HepG2 (cell line): ENCODE measurements around the gene ANKLE1. TPM values are rescaled to one million over a fixed set of nuclear protein-coding genes. Genes with fewer than 3 reads are reported as not detected.
A peak's percentile ranks its signal among the peaks of the same experiment; 100 is the strongest.

Experiments
- CCAR2 ChIP-seq: fragments of 200-400 bp; formaldehyde crosslinking; optimal IDR thresholded peaks from 2 replicates; pipeline ENCODE3; 2018; ENCODE audit warnings: low read depth, mild to moderate bottlenecking, low read length, moderate library complexity
- CHCHD3 ChIP-seq: sonication (generic); formaldehyde crosslinking; IDR thresholded peaks from 2 replicates; pipeline ENCODE4 v1.8.0; 2022; ENCODE audit warnings: mild to moderate bottlenecking, missing genetic modification reagents, moderate library complexity
- FOXP1 ChIP-seq, 2 experiments: fragments of 450-650 bp in 1 of 2; IDR thresholded peaks; 2 replicates each; pipeline ENCODE4 v1.6.1; 2017 to 2018; ENCODE audit warnings: antibody characterized with exemption in 1 of 2
- HDAC6 ChIP-seq: fragments of 200-600 bp; sonication (generic); IDR thresholded peaks from 2 replicates; pipeline ENCODE4 v1.7.0; 2017; ENCODE audit warnings: mild to moderate bottlenecking, antibody characterized with exemption, low read length, low read depth
- NFE2L2 ChIP-seq: fragments of 150-350 bp; IDR thresholded peaks from 2 replicates; pipeline ENCODE4 v1.6.1; 2014; ENCODE audit warnings: low read length
- NONO ChIP-seq, 2 experiments: fragments of 450-650 bp in 1 of 2; sonication (generic) in 1 of 2; formaldehyde crosslinking in 1 of 2; IDR thresholded peaks in 1 of 2; conservative IDR thresholded peaks in 1 of 2; 2 replicates each; pipeline versions ENCODE4 v1.6.1 to v1.8.0; 2017 to 2022; ENCODE audit warnings: mild to moderate bottlenecking in 1 of 2, missing genetic modification reagents in 1 of 2, moderate library complexity in 1 of 2
- PRMT3 ChIP-seq: sonication (generic); formaldehyde crosslinking; IDR thresholded peaks from 2 replicates; pipeline ENCODE4 v1.8.1; 2022; ENCODE audit warnings: low read depth, mild to moderate bottlenecking, moderate library complexity, missing genetic modification reagents, borderline replicate concordance
- SOX6 ChIP-seq, 2 experiments: fragments of 450-650 bp in 1 of 2; sonication (generic) in 1 of 2; formaldehyde crosslinking in 1 of 2; IDR thresholded peaks; 2 replicates each; pipeline versions ENCODE4 v1.4.0 to v1.6.1; 2017 to 2020; ENCODE audit warnings: antibody characterized with exemption in 1 of 2, mild to moderate bottlenecking in 1 of 2, missing genetic modification reagents in 1 of 2
- ZFYVE20 ChIP-seq: sonication (generic); formaldehyde crosslinking; IDR thresholded peaks from 2 replicates; pipeline ENCODE4 v1.8.0; 2023; ENCODE audit warnings: low read depth, mild to moderate bottlenecking, moderate library complexity, missing genetic modification reagents, borderline replicate concordance
- ZNF12 ChIP-seq: sonication (generic); formaldehyde crosslinking; IDR thresholded peaks from 2 replicates; pipeline ENCODE4 v1.5.0; 2020; ENCODE audit warnings: missing genetic modification reagents
- ZNF3 ChIP-seq: IDR thresholded peaks from 2 replicates; pipeline ENCODE4 v1.7.0; 2017; ENCODE audit warnings: inconsistent platforms
- ZNF317 ChIP-seq: sonication (generic); formaldehyde crosslinking; IDR thresholded peaks from 2 replicates; pipeline ENCODE4 v1.5.0; 2020; ENCODE audit warnings: mild to moderate bottlenecking, missing genetic modification reagents
- ZNF343 ChIP-seq: sonication (generic); formaldehyde crosslinking; IDR thresholded peaks from 2 replicates; pipeline ENCODE4 v1.4.0; 2020; ENCODE audit warnings: mild to moderate bottlenecking, missing genetic modification reagents
- ZNF547 ChIP-seq: sonication (generic); formaldehyde crosslinking; IDR thresholded peaks from 2 replicates; pipeline ENCODE4 v1.5.1; 2020; ENCODE audit warnings: mild to moderate bottlenecking, missing genetic modification reagents
- ZNF549 ChIP-seq: sonication (generic); formaldehyde crosslinking; IDR thresholded peaks from 2 replicates; pipeline ENCODE4 v1.5.0; 2020; ENCODE audit warnings: missing genetic modification reagents
- ZNF883 ChIP-seq: sonication (generic); formaldehyde crosslinking; IDR thresholded peaks from 2 replicates; pipeline ENCODE4 v1.5.1; 2020; ENCODE audit warnings: mild to moderate bottlenecking, missing genetic modification reagents; ENCODE audit errors: not compliant biosample characterization
- ZSCAN25 ChIP-seq: sonication (generic); formaldehyde crosslinking; IDR thresholded peaks from 2 replicates; pipeline ENCODE4 v1.8.0; 2022; ENCODE audit warnings: mild to moderate bottlenecking, missing genetic modification reagents
- polyA plus RNA-seq, 8 experiments: library from polyadenylated mRNA; depleted of rRNA in 3 of 8; stranded (reverse) in 7 of 8; unstranded in 1 of 8; fragments of >200 nt; fragmentation: Illumina TruSeq in 4 of 8; extraction: Trizol in 4 of 8; gene quantifications; 2 replicates each; pipeline versions ENCODE4 v1.2.1 to v1.2.3, GENCODE V29; 2011 to 2016; ENCODE audit warnings: low read depth in 4 of 8, missing spikeins in 1 of 8, mixed read lengths in 1 of 8; ENCODE audit not compliant: insufficient read depth in 1 of 8
- total RNA-seq, 5 experiments: library from RNA; depleted of rRNA; stranded (reverse); fragments of >200 nt; fragmentation: Illumina TruSeq; extraction: Trizol; gene quantifications; 2 replicates each; pipeline ENCODE4 v1.2.3, GENCODE V29; 2016; ENCODE audit warnings: low read depth in 1 of 5
- TF ChIP-seq, protein P1 (sequence below): sonication (generic); formaldehyde crosslinking; IDR thresholded peaks from 2 replicates; pipeline ENCODE4 v1.4.0; 2020; ENCODE audit warnings: mild to moderate bottlenecking, missing genetic modification reagents
- TF ChIP-seq, protein P2 (sequence below): sonication (generic); formaldehyde crosslinking; IDR thresholded peaks from 2 replicates; pipeline ENCODE4 v1.9.0; 2021; ENCODE audit warnings: missing genetic modification reagents, borderline replicate concordance
- TF ChIP-seq, protein P3 (sequence below): sonication (generic); formaldehyde crosslinking; IDR thresholded peaks from 2 replicates; pipeline ENCODE4 v1.9.0; 2021; ENCODE audit warnings: missing genetic modification reagents, borderline replicate concordance
- TF ChIP-seq, protein P4 (sequence below): sonication (generic); formaldehyde crosslinking; IDR thresholded peaks from 2 replicates; pipeline ENCODE4 v1.5.0; 2020; ENCODE audit warnings: missing genetic modification reagents

Gene ANKLE1
- total and polyA plus RNA-seq, 2 of the 13 experiments (the other 11 are each of a cell fraction or from before 2014, with no cell fraction given), result 0.69 to 1.5 TPM

DNA sequence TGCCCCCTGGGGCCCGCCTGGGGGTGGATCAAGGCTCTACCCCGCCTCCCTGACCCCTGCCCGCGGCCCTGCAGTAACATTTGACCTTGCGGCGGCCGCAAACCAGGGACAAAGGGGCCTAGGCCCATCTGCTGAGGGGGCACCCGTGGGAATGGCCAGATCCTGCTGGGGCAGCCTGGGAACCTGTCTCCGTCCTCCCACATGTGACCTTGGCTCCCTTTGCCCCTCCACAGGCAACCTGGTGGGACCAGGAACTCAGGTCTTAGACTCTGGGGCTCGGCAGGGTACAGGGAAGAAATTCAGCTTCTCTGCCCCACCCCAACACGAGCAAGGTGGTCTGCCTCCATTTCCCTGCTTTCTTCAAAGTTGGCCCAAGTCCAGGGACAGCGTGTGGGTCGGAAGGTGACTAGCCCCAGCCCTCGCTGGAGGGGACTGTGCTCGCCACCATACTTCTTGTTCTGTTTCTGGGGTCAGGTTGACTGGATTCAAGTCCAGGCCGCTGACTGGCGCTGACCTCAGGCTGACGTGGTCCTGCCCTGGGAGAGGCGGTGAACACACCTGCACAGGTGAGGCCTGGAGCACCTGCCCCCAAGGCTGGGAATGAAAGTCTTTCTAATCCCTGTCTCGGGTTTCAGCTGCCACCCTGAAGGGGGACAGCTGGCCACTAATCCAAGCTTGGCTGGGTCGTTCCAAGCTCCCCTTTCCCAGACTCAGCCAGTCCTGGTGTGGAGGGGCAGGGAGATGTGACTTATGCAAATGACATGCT is 33.5 kb upstream of the ANKLE1 start (continued):
- TF ChIP-seq FOXP1 (IDR thresholded peaks at IDR 0.05) (no peak), FOXP1 (CRISPR knock-in tag; IDR thresholded peaks at IDR 0.05) (peak; percentile 72), CHCHD3 (no peak), ZNF343 (CRISPR knock-in tag) (peak; percentile 84; the same call in 1 of the 2 replicates), ZNF883 (CRISPR knock-in tag) (no peak), ZNF547 (no peak; the same call in 1 of the 2 replicates), NFE2L2 (no peak), ZNF3 (CRISPR knock-in tag) (no peak), ZNF317 (CRISPR knock-in tag) (peak; percentile 75; the same call in 1 of the 2 replicates), CCAR2 (peak; percentile 30), ZFYVE20 (CRISPR knock-in tag) (no peak), PRMT3 (CRISPR knock-in tag) (no peak), ZNF549 (CRISPR knock-in tag) (no peak), HDAC6 (no peak), SOX6 (IDR thresholded peaks at IDR 0.05) (no peak), SOX6 (CRISPR knock-in tag; IDR thresholded peaks at IDR 0.05) (peak; percentile 96), ZNF12 (CRISPR knock-in tag) (no peak), NONO (IDR thresholded peaks at IDR 0.05) (no peak), NONO (CRISPR knock-in tag; conservative IDR thresholded peaks at IDR 0.05) (peak; percentile 86), ZSCAN25 (CRISPR knock-in tag) (peak; percentile 89)
- TF ChIP-seq, protein P1, sequence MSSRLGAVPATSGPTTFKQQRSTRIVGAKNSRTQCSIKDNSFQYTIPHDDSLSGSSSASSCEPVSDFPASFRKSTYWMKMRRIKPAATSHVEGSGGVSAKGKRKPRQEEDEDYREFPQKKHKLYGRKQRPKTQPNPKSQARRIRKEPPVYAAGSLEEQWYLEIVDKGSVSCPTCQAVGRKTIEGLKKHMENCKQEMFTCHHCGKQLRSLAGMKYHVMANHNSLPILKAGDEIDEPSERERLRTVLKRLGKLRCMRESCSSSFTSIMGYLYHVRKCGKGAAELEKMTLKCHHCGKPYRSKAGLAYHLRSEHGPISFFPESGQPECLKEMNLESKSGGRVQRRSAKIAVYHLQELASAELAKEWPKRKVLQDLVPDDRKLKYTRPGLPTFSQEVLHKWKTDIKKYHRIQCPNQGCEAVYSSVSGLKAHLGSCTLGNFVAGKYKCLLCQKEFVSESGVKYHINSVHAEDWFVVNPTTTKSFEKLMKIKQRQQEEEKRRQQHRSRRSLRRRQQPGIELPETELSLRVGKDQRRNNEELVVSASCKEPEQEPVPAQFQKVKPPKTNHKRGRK (CRISPR knock-in tag), result 0 out of 2 replicates have a peak, but pooled peaks have one; percentile 34
- TF ChIP-seq, protein P2, sequence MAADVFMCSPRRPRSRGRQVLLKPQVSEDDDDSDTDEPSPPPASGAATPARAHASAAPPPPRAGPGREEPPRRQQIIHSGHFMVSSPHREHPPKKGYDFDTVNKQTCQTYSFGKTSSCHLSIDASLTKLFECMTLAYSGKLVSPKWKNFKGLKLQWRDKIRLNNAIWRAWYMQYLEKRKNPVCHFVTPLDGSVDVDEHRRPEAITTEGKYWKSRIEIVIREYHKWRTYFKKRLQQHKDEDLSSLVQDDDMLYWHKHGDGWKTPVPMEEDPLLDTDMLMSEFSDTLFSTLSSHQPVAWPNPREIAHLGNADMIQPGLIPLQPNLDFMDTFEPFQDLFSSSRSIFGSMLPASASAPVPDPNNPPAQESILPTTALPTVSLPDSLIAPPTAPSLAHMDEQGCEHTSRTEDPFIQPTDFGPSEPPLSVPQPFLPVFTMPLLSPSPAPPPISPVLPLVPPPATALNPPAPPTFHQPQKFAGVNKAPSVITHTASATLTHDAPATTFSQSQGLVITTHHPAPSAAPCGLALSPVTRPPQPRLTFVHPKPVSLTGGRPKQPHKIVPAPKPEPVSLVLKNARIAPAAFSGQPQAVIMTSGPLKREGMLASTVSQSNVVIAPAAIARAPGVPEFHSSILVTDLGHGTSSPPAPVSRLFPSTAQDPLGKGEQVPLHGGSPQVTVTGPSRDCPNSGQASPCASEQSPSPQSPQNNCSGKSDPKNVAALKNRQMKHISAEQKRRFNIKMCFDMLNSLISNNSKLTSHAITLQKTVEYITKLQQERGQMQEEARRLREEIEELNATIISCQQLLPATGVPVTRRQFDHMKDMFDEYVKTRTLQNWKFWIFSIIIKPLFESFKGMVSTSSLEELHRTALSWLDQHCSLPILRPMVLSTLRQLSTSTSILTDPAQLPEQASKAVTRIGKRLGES (CRISPR knock-in tag), result no peak
- TF ChIP-seq, protein P3, sequence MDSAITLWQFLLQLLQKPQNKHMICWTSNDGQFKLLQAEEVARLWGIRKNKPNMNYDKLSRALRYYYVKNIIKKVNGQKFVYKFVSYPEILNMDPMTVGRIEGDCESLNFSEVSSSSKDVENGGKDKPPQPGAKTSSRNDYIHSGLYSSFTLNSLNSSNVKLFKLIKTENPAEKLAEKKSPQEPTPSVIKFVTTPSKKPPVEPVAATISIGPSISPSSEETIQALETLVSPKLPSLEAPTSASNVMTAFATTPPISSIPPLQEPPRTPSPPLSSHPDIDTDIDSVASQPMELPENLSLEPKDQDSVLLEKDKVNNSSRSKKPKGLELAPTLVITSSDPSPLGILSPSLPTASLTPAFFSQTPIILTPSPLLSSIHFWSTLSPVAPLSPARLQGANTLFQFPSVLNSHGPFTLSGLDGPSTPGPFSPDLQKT (CRISPR knock-in tag), result no peak
- TF ChIP-seq, protein P4, sequence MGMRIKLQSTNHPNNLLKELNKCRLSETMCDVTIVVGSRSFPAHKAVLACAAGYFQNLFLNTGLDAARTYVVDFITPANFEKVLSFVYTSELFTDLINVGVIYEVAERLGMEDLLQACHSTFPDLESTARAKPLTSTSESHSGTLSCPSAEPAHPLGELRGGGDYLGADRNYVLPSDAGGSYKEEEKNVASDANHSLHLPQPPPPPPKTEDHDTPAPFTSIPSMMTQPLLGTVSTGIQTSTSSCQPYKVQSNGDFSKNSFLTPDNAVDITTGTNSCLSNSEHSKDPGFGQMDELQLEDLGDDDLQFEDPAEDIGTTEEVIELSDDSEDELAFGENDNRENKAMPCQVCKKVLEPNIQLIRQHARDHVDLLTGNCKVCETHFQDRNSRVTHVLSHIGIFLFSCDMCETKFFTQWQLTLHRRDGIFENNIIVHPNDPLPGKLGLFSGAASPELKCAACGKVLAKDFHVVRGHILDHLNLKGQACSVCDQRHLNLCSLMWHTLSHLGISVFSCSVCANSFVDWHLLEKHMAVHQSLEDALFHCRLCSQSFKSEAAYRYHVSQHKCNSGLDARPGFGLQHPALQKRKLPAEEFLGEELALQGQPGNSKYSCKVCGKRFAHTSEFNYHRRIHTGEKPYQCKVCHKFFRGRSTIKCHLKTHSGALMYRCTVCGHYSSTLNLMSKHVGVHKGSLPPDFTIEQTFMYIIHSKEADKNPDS (CRISPR knock-in tag), result peak; percentile 81; the same call in 1 of the 2 replicates
